ENCODE measurements around the gene KNTC1. TPM values are rescaled to one million over a fixed set of nuclear protein-coding genes. Genes with fewer than 3 reads are reported as not detected.
"Not testable (repeated sequence)": the region's sequence is repeated elsewhere in the genome, so short reads cannot be mapped to it uniquely, and the experiment has no call there.

Gene KNTC1
- total RNA-seq, 1 donor from 2014 or later = 21.7 TPM

DNA sequence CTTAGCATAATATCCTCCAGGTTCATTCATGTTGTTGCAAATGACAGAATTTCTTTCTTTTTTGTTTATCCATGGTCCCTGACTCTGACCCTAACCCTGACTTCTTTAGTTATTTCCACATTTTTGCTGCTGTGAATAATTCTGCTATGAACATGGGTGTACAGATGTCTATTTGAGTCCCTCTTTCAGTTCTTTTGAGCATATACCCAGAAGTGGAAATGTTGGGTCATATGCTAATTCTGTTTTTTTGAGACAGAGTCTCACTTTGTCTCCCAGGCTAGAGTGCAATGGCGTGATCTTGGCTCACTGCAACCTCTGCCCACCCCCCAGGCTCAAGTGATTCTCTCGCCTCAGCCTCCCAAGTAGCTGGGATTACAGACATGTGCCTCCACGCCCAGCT, 33.1 kb downstream of the KNTC1 start:
- no peak for DNase-seq (ENCODE audit: low read depth in 2 of 2)

GRCh38 chr12:122563361-122563760, 36.3 kb downstream of the KNTC1 start:
- DNase-seq (ENCODE audit: low read depth in 2 of 2) = no peak

DNA sequence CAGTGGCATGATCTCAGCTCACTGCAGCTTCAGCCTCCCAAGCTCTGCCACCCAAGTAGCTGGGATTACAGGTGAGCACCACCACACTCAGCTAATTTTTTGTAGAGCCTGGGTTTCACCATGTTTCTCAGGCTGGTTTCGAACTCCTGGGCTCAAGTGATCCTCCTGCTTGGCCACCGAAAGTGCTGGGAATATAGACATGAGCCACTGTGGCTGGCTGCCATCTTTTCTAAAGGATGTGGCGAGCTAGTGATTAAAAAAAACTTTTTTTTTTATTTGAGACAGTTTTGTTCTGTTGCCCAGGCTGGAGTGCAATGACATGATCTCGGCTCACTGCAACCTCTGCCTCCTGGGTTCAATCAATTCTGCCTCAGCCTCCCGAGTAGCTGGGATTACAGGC, 39.8 kb downstream of the KNTC1 start:
- not testable (repeated sequence) for DNase-seq (ENCODE audit: low read depth in 2 of 2)

DNA sequence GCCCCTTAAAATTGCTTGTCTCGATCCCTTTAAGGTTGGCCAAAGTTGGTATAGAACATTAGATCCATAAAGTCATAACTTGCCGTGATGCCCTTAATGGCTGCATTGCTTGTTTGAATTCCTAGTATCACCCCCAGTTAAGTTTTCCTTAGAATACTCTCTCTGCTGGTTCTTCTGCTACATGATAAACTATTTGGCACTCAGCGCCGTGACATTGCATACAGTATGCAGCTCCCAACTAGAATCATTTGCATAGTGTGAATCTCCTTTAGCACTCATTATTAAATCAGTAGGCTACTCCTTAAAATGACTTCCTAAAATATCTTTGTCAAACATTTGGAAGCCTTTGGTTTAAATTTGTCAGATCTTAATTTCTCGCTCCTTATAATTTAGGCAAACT, 42.2 kb downstream of the KNTC1 start:
- no peak for DNase-seq (ENCODE audit: low read depth in 2 of 2)

GRCh38 chr12:122570006-122570405, 43.0 kb downstream of the KNTC1 start:
- DNase-seq (ENCODE audit: low read depth in 2 of 2) = not testable (repeated sequence)

DNA sequence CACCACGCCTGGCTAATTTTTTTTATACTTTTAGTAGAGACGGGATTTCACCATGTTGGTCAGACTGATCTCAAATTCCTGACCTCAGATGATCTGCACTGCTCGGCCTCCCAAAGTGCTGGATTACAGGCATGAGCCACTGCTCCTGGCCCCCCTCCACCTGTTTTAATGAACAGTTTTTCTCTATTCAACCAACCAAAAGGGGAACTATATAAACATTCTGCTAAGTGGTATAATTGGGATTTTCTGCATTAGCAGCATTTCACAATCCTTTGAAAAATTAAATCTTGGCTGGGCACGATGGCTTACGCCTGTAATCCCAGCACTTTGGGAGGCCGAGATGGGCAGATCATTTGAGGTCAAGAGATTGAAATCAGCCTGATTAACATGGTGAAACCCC, 44.8 kb downstream of the KNTC1 start:
- no peak for DNase-seq (ENCODE audit: low read depth in 2 of 2)

- DNase-seq (ENCODE audit: low read depth in 2 of 2) = not testable (repeated sequence)
Measured at GRCh38 chr12:122583294-122583693, 56.2 kb downstream of the KNTC1 start.

DNA sequence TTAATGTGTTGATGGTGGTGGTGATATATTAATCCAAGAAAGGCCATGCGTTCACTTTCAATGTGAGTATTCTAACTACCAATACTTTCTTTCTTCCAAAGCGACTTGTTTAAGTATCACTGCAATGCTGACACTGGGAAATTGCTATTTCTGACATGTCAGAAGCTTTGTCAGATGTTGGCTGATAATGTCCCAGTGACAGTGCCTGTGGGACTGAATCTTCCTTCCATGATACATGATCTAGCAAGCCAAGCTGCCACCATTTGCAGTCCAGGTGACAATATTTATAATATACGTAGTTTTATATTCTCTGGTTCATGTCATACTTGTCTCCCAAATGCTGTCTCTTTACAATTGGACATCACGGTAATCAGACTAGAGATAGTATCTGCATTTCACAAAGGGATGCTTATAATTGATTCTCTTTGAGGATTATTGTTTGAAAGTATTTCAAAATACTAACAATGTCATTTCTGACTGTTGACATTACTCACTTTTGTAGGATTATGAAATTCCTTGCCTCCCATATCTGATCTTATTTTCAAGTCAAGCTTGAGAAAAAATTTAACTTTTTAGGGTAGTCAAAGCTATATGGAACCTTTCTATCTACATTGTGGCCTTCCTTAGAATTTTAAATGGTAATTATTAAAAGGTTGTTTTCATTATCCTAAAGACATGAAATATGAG, 57.3 kb downstream of the KNTC1 start:
- no peak for DNase-seq (ENCODE audit: low read depth in 2 of 2)

- DNase-seq (ENCODE audit: low read depth in 2 of 2) = no peak
Measured at GRCh38 chr12:122590990-122591389, 63.9 kb downstream of the KNTC1 start.

- not testable (repeated sequence) for DNase-seq (ENCODE audit: low read depth in 2 of 2)
Measured at GRCh38 chr12:122591966-122592365, 64.9 kb downstream of the KNTC1 start.

DNA sequence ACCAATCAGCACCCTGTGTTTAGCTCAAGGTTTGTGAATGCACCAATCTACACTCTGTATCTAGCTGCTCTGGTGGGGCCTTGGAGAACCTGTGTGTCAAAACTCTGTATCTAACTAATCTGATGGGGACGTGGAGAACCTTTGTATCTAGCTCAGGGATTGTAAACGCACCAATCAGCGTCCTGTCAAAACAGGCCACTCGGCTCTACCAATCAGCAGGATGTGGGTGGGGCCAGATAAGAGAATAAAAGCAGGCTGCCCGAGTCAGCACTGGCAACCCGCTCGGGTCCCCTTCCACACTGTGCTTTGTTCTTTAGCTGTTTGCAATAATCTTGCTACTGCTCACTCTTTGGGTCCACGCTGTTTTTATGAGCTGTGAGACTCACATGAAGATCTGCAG, 65.5 kb downstream of the KNTC1 start:
- not testable (repeated sequence) for DNase-seq (ENCODE audit: low read depth in 2 of 2)

DNA sequence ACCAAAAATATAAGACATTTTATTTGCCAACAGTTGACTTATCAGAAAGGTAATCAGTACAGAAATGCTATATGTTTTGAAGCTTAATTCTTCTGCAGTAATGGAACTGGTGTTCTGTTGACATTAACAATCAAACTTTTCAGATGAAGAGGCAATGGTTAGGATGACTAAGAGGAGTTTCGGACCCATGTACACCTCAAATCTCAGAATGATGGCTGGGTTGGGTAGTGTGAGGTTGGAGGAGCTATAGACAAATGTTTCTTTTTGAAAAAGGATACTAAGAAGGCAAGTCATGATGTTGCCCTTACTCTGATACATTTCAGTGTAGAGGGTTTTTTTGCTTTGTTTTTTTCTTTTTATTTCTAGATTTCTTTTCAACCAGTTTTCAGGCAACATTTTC, 66.9 kb downstream of the KNTC1 start:
- DNase-seq (ENCODE audit: low read depth in 2 of 2) = no peak

GRCh38 chr12:122596838-122597237, 69.8 kb downstream of the KNTC1 start:
- DNase-seq (ENCODE audit: low read depth in 2 of 2) = no peak

GRCh38 chr12:122602456-122602855, 75.4 kb downstream of the KNTC1 start:
- DNase-seq (ENCODE audit: low read depth in 2 of 2) = no peak

DNA sequence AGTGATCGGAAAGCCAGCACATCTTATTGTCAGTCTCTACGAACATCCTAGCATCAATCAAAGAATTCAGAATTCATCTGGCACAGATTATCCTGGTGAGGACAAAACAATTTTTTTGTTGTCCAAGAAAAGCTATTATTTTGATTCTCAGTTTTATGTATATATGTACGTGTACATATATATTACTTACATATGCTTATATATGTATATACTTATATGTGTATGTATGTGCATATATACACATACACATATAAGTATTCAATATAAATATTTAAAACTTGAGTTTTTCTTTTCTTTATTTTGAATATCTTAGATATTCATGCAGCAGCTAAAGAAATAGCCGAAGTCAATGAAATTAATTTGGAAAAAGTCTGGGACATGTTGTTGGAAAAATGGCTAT, 77.9 kb downstream of the KNTC1 start:
- DNase-seq (ENCODE audit: low read depth in 2 of 2) = no peak

- DNase-seq (ENCODE audit: low read depth in 2 of 2) = no peak
Measured at GRCh38 chr12:122609732-122610131, 82.7 kb downstream of the KNTC1 start.

DNA sequence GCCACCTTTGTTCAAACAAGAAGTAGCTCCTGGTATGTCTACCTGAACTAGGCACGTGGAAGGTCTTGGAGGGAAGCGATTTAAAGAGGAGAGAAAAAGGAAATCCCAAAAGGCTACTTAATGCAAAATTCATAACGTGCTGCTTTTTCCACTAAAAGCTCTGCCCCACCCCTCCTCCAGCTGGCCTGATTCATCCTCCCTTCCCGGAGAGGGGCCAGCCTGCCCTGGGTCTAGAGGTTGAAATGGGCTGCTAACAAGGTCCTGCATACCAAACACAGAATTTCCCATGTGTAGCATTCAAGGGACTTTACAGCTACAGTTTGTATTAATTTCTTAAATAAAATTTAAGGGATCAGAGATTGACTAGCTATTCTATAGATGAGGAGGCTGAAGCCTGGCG, 83.2 kb downstream of the KNTC1 start:
- no peak for DNase-seq (ENCODE audit: low read depth in 2 of 2)

- no peak for DNase-seq (ENCODE audit: low read depth in 2 of 2)
Measured at GRCh38 chr12:122610911-122611310, 83.9 kb downstream of the KNTC1 start.

- DNase-seq (ENCODE audit: low read depth in 2 of 2) = no peak
Measured at GRCh38 chr12:122614839-122615238, 87.8 kb downstream of the KNTC1 start.

DNA sequence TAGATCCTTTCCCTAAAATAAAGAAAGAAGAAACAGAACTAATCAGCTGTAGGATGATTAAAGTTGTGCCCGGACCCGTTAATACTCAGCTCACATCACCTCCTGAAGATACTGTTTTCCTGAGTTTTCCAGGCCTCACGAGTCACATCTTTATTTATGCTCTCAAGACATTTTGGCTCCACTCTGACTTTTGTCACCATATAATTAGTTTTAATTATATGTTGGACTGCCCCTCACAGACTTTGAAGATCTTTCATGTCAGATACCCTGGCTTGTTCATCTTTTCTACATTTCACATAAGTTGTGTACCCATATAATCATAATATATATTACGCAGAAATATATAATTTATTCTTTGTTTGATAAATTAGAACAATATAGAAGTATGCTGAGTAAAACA, 88.7 kb downstream of the KNTC1 start:
- no peak for DNase-seq (ENCODE audit: low read depth in 2 of 2)

- DNase-seq (ENCODE audit: low read depth in 2 of 2) = no peak
Measured at GRCh38 chr12:122635471-122635870, 108.4 kb downstream of the KNTC1 start.

GRCh38 chr12:122643207-122643805, 116.3 kb downstream of the KNTC1 start:
- DNase-seq (ENCODE audit: low read depth in 2 of 2) = no peak

GRCh38 chr12:122646517-122647217, 119.6 kb downstream of the KNTC1 start:
- DNase-seq (ENCODE audit: low read depth in 2 of 2) = no peak
